H1 (cell line): Measurements from ENCODE around the gene PPP4R3A. TPM values are rescaled to one million over a fixed set of nuclear protein-coding genes. Genes with fewer than 3 reads are reported as not detected.

ENCODE experiments used
- CTCF ChIA-PET: fragments of 300-600 bp; sonication (Branson Sonifier 250); formaldehyde crosslinking; loops from one replicate; lab custom pipeline; 2021; ENCODE audit not compliant: partially characterized antibody; lab: Charles Lee
- POLR2A ChIA-PET: fragments of 300-600 bp; sonication (Branson Sonifier 250); formaldehyde crosslinking; loops from one replicate; lab custom pipeline; 2021; ENCODE audit warnings: inconsistent platforms; ENCODE audit not compliant: partially characterized antibody; lab: Charles Lee
- DNase-seq, 2 experiments: peaks; one replicate each; pipeline versions ENCODE4 v3.0.0 to v3.0.0-alpha.2; 2010 to 2022; ENCODE audit warnings: low spot score in 2 of 2, low read depth in 1 of 2, mixed read lengths in 1 of 2
- FAIRE-seq: peaks from 2 replicates; lab custom pipeline; 2011; peaks lifted over from hg19 to GRCh38; lab: Jason Lieb, UNC
- H2AFZ ChIP-seq: 2 replicates; pipeline ENCODE4 v1.8.1; 2012; ENCODE audit warnings: low read length, inconsistent platforms
- H2AK5ac ChIP-seq: 2 replicates; pipeline ENCODE4 v1.6.1; 2013; ENCODE audit warnings: low read depth, low read length
- H2BK120ac ChIP-seq: replicated peaks from 2 replicates; pipeline ENCODE3; 2013; ENCODE audit warnings: low read depth, low read length, inconsistent platforms
- H2BK12ac ChIP-seq: 2 replicates; pipeline ENCODE4 v1.6.1; 2013; ENCODE audit warnings: low read depth, low read length
- H2BK15ac ChIP-seq: 2 replicates; pipeline ENCODE4 v1.6.1; 2013; ENCODE audit warnings: low read length
- H2BK20ac ChIP-seq: 2 replicates; pipeline ENCODE4 v1.6.1; 2013; ENCODE audit warnings: low read length
- H2BK5ac ChIP-seq: 2 replicates; pipeline ENCODE4 v1.6.1; 2013; ENCODE audit warnings: low read depth, low read length
- H3K14ac ChIP-seq: 2 replicates; pipeline ENCODE4 v1.6.1; 2013; ENCODE audit warnings: inconsistent platforms; ENCODE audit not compliant: insufficient read length
- H3K18ac ChIP-seq: 2 replicates; pipeline ENCODE4 v1.6.1; 2013; ENCODE audit warnings: low read length; ENCODE audit errors: extremely low read depth
- H3K23ac ChIP-seq: 2 replicates; pipeline ENCODE4 v1.6.1; 2013; ENCODE audit warnings: inconsistent platforms; ENCODE audit not compliant: insufficient read length
- H3K23me2 ChIP-seq: 2 replicates; pipeline ENCODE4 v1.6.1; 2013; ENCODE audit warnings: low read depth, low read length
- H3K27ac ChIP-seq: 2 replicates; pipeline ENCODE4 v1.6.1; 2011; ENCODE audit warnings: low read depth, low read length, inconsistent platforms
- H3K27me3 ChIP-seq, 4 experiments: replicated peaks in 1 of 4; 1 replicate in 1 of 4; 2 replicates in 3 of 4; pipeline versions ENCODE4 v1.6.1 to v1.8.1; 2011 to 2013; ENCODE audit warnings: low read length in 3 of 4, mild to moderate bottlenecking in 3 of 4, inconsistent platforms in 2 of 4, mixed read lengths in 2 of 4, moderate library complexity in 1 of 4; ENCODE audit not compliant: control insufficient read depth in 3 of 4, insufficient read depth in 3 of 4; ENCODE audit errors: extremely low read depth in 1 of 4
- H3K36me3 ChIP-seq, 4 experiments: 2 replicates each; pipeline versions ENCODE4 v1.6.1 to v1.8.1; 2011 to 2013; ENCODE audit warnings: mild to moderate bottlenecking in 4 of 4, low read length in 3 of 4, moderate library complexity in 2 of 4, control low read depth in 1 of 4, inconsistent platforms in 1 of 4; ENCODE audit not compliant: insufficient read depth in 4 of 4, control insufficient read depth in 2 of 4
- H3K4ac ChIP-seq: replicated peaks from 2 replicates; pipeline ENCODE3; 2013; ENCODE audit warnings: low read length, low read depth, mixed read lengths, inconsistent platforms; ENCODE audit not compliant: insufficient read length
- H3K4me1 ChIP-seq, 4 experiments: replicated peaks in 1 of 4; 1 replicate in 1 of 4; 2 replicates in 3 of 4; pipeline versions ENCODE4 v1.6.1 to v1.8.1; 2011 to 2013; ENCODE audit warnings: low read length in 3 of 4, inconsistent platforms in 2 of 4, mixed read lengths in 1 of 4; ENCODE audit not compliant: insufficient read depth in 4 of 4, control insufficient read depth in 3 of 4
- H3K4me2 ChIP-seq, 2 experiments: 2 replicates each; pipeline versions ENCODE4 v1.6.1 to v1.8.1; 2011 to 2013; ENCODE audit warnings: low read depth in 2 of 2, low read length in 2 of 2, control low read depth in 1 of 2, inconsistent platforms in 1 of 2, mild to moderate bottlenecking in 1 of 2; ENCODE audit not compliant: insufficient read depth in 1 of 2
- H3K4me3 ChIP-seq, 4 experiments: fragments of 200-600, 300-600 bp in 1 of 4; sonication (generic), shearing (Covaris generic), sonication (Bioruptor Twin) in 1 of 4; 2 replicates each; pipeline versions ENCODE4 v1.5.1 to v1.8.1; 2011 to 2016; ENCODE audit warnings: low read length in 4 of 4, low read depth in 3 of 4, control low read depth in 2 of 4, inconsistent platforms in 2 of 4, mild to moderate bottlenecking in 2 of 4, mixed read lengths in 1 of 4, moderate library complexity in 1 of 4; ENCODE audit not compliant: insufficient read depth in 2 of 4; ENCODE audit errors: extremely low read depth in 1 of 4
- H3K56ac ChIP-seq: replicated peaks from 2 replicates; pipeline ENCODE3; 2013; ENCODE audit warnings: low read depth, mild to moderate bottlenecking, mixed read lengths, low read length, inconsistent platforms; ENCODE audit not compliant: insufficient read length
- H3K79me1 ChIP-seq: 2 replicates; pipeline ENCODE4 v1.6.1; 2013; ENCODE audit warnings: low read depth, low read length, control low read depth
- H3K79me2 ChIP-seq, 2 experiments: 2 replicates each; pipeline versions ENCODE4 v1.6.1 to v1.8.1; 2012 to 2013; ENCODE audit warnings: low read length in 2 of 2, mild to moderate bottlenecking in 2 of 2, inconsistent platforms in 1 of 2; ENCODE audit not compliant: insufficient read depth in 2 of 2, control insufficient read depth in 1 of 2
- H3K9ac ChIP-seq, 4 experiments: replicated peaks in 1 of 4; 1 replicate in 1 of 4; 2 replicates in 3 of 4; pipeline versions ENCODE4 v1.6.1 to v1.8.1; 2011 to 2013; ENCODE audit warnings: low read depth in 3 of 4, low read length in 3 of 4, control low read depth in 2 of 4, mild to moderate bottlenecking in 2 of 4, moderate library complexity in 2 of 4, inconsistent platforms in 1 of 4; ENCODE audit errors: extremely low read depth in 1 of 4
- H3K9me3 ChIP-seq, 2 experiments: 2 replicates each; pipeline versions ENCODE4 v1.6.1 to v1.8.1; 2012 to 2013; ENCODE audit warnings: mild to moderate bottlenecking in 2 of 2, moderate library complexity in 2 of 2, control low read depth in 1 of 2, inconsistent platforms in 1 of 2, low read depth in 1 of 2, low read length in 1 of 2, mixed read lengths in 1 of 2; ENCODE audit not compliant: insufficient read depth in 2 of 2
- H4K20me1 ChIP-seq, 2 experiments: replicated peaks in 1 of 2; 2 replicates each; pipeline versions ENCODE3 to v1.8.1; 2011 to 2013; ENCODE audit warnings: inconsistent platforms in 2 of 2, low read length in 2 of 2, mild to moderate bottlenecking in 1 of 2; ENCODE audit not compliant: insufficient read depth in 2 of 2, control insufficient read depth in 1 of 2
- H4K5ac ChIP-seq: 2 replicates; pipeline ENCODE4 v1.6.1; 2013; ENCODE audit warnings: low read length, low read depth, mixed read lengths, inconsistent platforms; ENCODE audit not compliant: insufficient read length
- H4K8ac ChIP-seq: 2 replicates; pipeline ENCODE4 v1.8.0; 2013; ENCODE audit warnings: mild to moderate bottlenecking, moderate library complexity, low read length, inconsistent platforms; ENCODE audit not compliant: insufficient read depth; ENCODE audit errors: extremely low read depth
- H4K91ac ChIP-seq: replicated peaks from 2 replicates; pipeline ENCODE3; 2013; ENCODE audit warnings: low read length, mixed read lengths, inconsistent platforms; ENCODE audit not compliant: insufficient read length
- ATF3 ChIP-seq: IDR thresholded peaks from 2 replicates; pipeline ENCODE4 v1.6.1; 2011; ENCODE audit warnings: low read depth, mild to moderate bottlenecking, low read length; ENCODE audit not compliant: insufficient read depth
- E2F6 ChIP-seq: IDR thresholded peaks from 2 replicates; pipeline ENCODE4 v1.6.1; 2012; ENCODE audit warnings: inconsistent platforms
- SIRT6 ChIP-seq: IDR thresholded peaks from one replicate; pipeline ENCODE4 v1.7.1; 2012; ENCODE audit warnings: low read length, inconsistent platforms
- TBP ChIP-seq: IDR thresholded peaks from 2 replicates; pipeline ENCODE4 v1.6.1; 2011; ENCODE audit warnings: low read depth, low read length, improper control_type of control experiment
- ZNF274 ChIP-seq: IDR thresholded peaks from 2 replicates; pipeline ENCODE4 v1.7.0; 2012; ENCODE audit warnings: low read length, borderline replicate concordance; ENCODE audit errors: extremely low read depth
- polyA plus RNA-seq, 7 experiments: library from polyadenylated mRNA; depleted of rRNA in 3 of 7; stranded (reverse) in 5 of 7; unstranded in 2 of 7; fragments of >200 nt in 5 of 7; fragments of 200-250 nt in 2 of 7; gene quantifications; 1 replicate in 5 of 7; 2 replicates in 1 of 7; 4 replicates in 1 of 7; pipeline versions ENCODE4 v1.2.1 to v1.2.3, GENCODE V29; 2011 to 2013; ENCODE audit warnings: missing spikeins in 2 of 7, mixed read lengths in 2 of 7
- total RNA-seq: library from RNA; stranded (reverse); fragmentation: NEBNext Ultra II Directional; extraction: Animal tissue kit (Norgen Biotek cat#: 25700); gene quantifications from 2 replicates; pipeline ENCODE4 v1.2.1, GENCODE V29; 2021

PPP4R3A gene
- total and polyA plus RNA-seq, 2 of the 8 experiments (the other 6 are each of a cell fraction or from before 2014, with no cell fraction given), result 31.7 to 122 TPM

- Histone ChIP-seq H3K27ac (no peak overlapping the region), H2BK5ac (no peak overlapping the region), H4K8ac (no peak overlapping the region), H2AFZ (no peak overlapping the region)
- no peak for TF ChIP-seq SIRT6
- no peak for TF ChIP-seq ATF3
- no peak for TF ChIP-seq ZNF274
- TF ChIP-seq E2F6, result no peak
- no peak for TF ChIP-seq TBP
- TF ChIP-seq, all 59 proteins: peak for 0
- H3K4me3 ChIP-seq, result no peak overlapping the region
- H3K23ac ChIP-seq, result no peak overlapping the region
- H3K27me3 ChIP-seq, result no peaks in the 10 kb centered on the region
- peaks cover 9 to 33% (median 19%) of the 10 kb centered on the region in 4 experiments for H3K36me3 ChIP-seq
- no peaks in the 10 kb centered on the region for H3K79me1 ChIP-seq
- no peak overlapping the region for H3K4ac ChIP-seq
- no peak overlapping the region for H2BK120ac ChIP-seq
- H2AK5ac ChIP-seq, result no peak overlapping the region
- DNase-seq, result no peak
- H4K5ac ChIP-seq, result no peak overlapping the region
- no peak overlapping the region for H3K9ac ChIP-seq
- H3K56ac ChIP-seq, result no peak overlapping the region
- no peak overlapping the region for H2BK12ac ChIP-seq
- H3K4me2 ChIP-seq, result no peak overlapping the region
- H3K23me2 ChIP-seq, result no peaks in the 10 kb centered on the region; the same call in 1 of the 2 replicates
- no peak for FAIRE-seq
- no peaks in the 10 kb centered on the region for H3K9me3 ChIP-seq
- H3K14ac ChIP-seq, result no peak overlapping the region
- ChIA-PET CTCF (interaction anchor here (1.1 kb wide), 2 partner anchors 35 to 100 kb away, joined by 3 to 5 read pairs; no protein-coding TSS in a partner anchor), POLR2A (interaction anchor here (0.8 to 1.8 kb wide), 6 partner anchors 8 to 126 kb away, joined by 3 to 7 read pairs (median 3); partner anchors contain the start of gene PPP4R3A)
- no peak overlapping the region for H3K18ac ChIP-seq
- H2BK20ac ChIP-seq, result no peak overlapping the region
- H3K79me2 ChIP-seq, result no peaks in the 10 kb centered on the region
- H4K91ac ChIP-seq, result no peak overlapping the region
- no peaks in the 10 kb centered on the region for H3K4me1 ChIP-seq
- peaks cover 3% of the 10 kb centered on the region in 2 experiments for H4K20me1 ChIP-seq
- no peak overlapping the region for H2BK15ac ChIP-seq
Measured at GRCh38 chr14:91454155-91454554, 56.0 kb downstream of the PPP4R3A start.
